ENCODE data around the gene RTL10.

RTL10 gene, protein sequence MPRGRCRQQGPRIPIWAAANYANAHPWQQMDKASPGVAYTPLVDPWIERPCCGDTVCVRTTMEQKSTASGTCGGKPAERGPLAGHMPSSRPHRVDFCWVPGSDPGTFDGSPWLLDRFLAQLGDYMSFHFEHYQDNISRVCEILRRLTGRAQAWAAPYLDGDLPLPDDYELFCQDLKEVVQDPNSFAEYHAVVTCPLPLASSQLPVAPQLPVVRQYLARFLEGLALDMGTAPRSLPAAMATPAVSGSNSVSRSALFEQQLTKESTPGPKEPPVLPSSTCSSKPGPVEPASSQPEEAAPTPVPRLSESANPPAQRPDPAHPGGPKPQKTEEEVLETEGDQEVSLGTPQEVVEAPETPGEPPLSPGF

DNA sequence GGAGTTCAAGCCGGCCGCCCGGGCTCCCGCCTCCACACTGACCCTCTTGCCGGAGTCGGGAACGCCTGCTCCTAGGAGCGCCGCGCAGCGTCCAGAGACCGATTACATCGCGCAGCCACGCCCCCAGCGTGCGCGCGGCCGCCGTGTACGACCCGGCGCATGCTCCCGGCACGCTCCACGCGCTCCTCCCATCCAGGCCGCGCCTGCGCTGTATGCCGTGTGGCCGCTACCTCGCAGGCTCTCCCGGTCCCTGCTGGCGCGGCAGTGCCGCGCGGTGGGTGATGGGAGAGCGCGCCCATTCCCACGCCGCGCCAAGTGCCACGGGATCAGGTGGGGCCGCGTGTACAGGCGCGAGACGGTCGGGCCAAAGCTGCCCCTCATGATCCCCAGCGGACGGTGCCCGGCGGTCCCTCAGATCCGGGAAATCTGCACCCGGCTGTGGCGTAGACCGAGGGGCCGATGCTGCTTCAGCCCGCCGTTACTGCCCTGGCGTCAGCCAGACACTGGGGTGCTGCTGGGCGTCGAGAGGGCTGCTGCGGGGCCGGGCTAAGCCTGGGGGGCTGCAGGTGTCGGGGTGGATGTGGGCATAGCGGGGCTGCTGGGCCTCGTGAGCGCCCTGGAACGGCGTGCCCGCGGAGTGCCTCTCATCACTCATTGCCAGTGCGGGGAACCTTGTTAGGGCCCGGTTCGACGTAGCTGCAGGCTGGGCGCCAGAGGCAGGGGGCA lies at the start of gene RTL10, which contains the start of gene GNB1L:
Gene RTL10, minus strand, starts transcription at position 97 of the 726 bp plus-strand sequence. CDS start 2,613 bp downstream, outside the sequence.
Gene GNB1L, minus strand, starts transcription at position 97 of the 726 bp plus-strand sequence. CDS start 33,519 bp downstream, outside the sequence.
- DNase-seq (ENCODE audit: low read depth, low spot score) = peak; percentile 87

DNA sequence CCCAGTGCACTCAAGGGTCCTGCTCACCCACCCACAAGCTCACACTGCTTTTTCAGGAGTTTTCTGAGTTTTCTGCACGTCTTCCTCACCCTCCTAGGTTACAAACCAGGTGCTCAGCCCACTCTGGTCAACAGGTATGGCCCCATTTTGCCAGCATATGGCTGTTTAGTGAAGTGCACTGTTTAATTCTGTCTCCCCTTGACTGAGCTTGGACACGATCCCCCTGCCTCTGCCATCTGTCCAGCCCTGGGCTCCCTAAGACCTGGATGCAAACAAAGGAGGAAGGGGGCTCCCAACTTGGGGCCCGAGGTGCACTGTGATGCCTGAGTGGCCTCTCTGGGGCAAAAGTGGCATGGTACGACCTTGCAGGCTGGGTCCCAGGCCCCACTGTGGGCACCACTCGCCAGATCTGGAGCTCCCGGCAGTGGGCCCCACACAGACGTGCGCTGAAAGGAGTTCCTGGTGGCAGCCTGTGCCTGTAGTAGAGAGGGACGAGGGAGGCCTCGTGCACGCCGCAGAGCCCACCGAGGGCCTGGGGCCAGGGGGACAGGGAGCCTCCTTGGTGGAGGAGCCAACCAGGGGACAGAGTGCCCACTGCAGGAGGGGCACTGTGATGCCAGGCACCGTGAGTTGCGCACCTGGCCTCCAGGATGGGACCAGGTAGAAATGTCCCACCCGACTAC lies 49.6 kb upstream of the RTL10 start:
- DNase-seq (ENCODE audit: low read depth, low spot score) = no peak

DNA sequence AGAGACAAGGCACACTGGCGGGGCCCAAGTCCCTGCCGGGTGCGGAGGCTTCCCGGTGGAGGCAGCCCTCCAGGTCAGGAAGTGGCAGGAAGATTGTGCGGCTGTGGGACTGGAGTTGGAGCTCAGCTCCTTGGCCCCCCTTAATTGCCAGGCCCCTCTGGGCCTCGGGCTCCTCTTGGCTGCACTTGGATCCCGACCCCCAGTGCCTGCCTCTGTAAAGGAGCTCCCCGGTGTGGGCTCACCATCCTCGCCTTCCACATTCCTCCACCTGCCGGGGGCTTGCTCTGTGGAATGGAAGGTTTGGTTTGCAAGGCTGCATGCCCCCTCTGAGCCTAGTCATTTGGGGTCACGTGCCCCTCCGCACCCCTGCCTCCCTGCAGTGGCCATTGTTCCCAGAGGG lies 48.8 kb upstream of the RTL10 start:
- no peak for DNase-seq (ENCODE audit: low read depth, low spot score)

DNA sequence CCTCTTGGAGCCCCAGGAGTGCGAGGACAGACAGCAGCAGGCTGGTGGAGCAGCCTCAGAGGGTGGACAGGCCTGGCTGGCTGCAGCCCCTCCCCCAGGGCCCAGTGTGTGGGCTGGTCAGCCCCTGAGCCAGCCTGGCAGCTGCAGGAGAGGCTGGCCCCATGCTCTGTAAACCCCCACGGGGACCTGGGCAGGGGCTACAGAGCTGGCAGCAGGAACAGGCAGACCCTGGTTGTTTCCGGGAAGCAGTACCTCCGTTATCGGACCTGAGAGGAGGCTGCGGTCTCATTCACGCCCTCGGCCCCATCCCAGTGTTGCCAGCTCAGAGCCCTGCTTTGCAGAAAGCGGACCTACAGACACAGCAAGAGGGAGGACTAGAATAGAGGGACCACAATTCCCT lies 48.4 kb upstream of the RTL10 start:
- no peak for DNase-seq (ENCODE audit: low read depth, low spot score)

DNA sequence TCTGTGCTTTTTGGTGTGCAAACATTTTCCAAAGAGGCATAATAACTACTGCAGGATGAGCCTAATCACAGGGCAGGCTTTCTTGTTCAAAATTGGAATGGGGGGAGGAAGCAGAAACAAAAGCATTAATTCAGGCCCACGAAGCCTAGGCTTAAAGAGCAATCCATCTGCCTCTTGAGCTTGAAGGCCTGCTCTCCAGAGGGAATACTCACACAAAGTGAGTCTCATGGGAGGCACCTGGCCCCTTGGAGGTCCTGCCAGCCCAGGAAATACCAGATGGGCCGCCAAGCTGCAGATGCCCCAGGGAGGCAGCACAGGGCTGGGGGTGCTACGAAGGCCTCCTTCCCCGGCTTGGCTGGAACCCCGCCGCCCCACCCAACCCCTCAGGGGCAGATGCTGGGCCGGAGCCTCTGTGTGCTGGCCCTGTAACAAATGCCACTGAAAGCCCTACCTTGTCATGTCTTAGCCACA lies 47.6 kb upstream of the RTL10 start:
- DNase-seq (ENCODE audit: low read depth, low spot score) = no peak

DNA sequence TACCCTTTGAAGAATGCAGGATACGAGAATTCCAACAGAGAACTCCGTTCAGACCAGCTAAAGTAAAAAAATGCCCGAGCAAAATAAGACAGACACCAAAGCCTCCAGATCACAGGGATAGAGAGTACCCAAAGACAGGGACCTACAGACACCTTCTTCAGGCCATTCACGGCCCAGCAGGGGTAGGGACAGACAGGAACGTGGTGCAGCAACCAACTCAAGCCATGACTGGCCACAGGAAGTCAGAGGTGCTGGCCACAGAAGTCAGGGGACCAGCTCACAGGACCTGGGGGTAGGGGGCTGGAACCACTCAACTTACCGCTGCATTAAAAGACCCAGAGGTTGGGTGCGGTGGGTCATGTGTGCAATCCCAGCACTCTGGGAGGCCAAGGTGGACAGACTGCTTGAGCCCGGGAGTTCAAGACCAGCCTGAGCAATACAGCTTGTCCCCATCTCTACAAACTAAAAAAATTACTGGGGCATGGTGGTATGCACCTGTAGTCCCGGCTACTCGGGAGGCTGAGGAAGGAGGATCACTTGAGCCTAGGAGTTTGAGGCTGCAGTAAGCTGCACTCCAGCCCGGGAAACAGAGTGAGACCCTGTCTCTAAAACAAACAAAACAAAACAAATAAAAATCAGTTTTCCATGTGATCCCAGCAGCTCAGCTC lies 47.0 kb upstream of the RTL10 start:
- no peak for DNase-seq (ENCODE audit: low read depth, low spot score)

DNA sequence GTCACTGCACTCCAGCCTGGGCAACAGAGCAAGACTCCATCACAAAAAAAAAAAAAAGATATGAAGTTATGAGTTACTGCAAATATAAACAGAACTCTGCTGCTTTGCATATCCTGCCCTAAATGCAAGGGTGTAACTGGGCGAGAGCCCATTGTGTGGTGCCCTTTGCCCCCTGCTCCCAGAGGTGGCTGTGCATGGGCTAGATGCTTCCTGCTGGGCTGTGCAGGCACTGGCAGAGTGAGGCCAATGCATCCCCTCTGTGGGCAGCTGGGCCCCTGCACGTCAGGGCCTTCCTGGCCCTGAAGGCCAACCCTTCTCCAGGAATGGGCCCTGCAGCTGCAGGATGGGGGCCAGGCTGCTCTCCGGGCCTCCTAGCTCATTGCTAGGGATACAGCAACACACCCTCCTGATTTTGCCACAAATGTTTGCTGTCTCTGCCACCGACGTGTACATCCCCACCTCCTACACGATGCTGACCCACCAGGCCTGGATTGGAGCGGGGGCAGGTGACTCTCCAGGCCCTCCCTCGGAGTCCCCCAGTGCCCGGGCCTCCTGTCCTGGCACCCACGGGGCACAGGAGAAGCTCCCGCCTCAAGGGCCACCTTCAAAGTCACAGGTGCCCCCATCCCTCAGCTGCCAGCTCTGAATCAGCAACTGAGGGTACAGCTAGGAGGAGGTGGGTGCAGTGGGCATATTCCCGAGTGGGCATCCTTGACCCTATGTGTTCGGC lies 46.2 kb upstream of the RTL10 start:
- no peak for DNase-seq (ENCODE audit: low read depth, low spot score)

DNA sequence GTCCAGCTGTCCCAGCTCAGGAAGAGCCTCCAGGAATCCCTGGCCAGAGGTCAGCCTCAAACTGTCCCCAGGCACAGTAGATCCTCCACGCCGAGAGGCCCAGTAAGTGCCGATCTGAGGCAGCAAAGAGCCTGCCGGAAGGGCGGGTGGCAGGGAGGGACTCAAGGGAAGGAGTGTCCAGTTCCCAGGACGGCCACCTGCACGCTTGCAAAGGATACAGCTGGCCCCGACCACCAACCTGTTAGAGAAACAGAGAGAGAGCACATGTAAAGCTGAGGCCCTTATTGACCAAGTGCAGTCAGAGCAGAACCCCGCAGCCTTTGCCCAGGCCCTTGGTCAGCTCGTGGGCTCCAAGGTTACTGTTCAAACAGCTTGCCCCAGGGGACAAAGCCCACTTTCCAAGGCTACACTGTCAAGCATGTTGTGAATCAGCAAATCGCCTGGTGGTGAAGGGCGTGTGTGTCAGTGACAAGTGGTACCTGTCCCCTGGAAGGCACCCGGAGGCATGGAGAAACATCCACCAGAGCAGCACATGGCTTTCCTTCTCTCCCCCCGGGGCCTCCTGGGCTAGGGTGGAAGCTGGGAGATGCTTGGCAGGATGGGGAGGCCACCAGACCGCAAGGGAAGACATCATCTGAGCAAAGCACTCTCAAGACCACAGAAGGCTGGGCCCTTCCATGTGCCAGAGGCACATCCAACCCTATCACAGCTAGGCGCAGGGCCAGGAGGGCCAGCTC lies 44.3 kb upstream of the RTL10 start:
- no peak for DNase-seq (ENCODE audit: low read depth, low spot score)

DNA sequence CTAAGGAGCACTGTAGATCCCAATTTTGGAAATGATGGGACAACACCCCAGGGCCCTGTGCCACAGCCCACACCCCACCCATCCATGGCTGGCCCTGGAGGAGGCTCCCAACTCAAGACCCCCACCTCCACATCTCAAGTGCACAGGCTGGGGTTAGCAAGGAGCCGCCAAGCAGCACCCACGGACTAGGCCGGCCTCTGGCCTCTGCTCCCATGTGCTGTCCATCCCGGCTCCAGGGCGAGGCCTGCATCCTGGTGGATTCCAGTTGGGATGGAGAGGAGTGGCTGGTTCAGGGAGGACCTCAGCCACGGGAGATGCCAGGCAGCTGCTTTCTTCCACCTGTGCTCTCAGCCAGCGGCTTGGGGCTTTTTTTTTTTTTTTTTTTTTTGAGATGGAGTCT lies 43.5 kb upstream of the RTL10 start:
- no peak for DNase-seq (ENCODE audit: low read depth, low spot score)

DNA sequence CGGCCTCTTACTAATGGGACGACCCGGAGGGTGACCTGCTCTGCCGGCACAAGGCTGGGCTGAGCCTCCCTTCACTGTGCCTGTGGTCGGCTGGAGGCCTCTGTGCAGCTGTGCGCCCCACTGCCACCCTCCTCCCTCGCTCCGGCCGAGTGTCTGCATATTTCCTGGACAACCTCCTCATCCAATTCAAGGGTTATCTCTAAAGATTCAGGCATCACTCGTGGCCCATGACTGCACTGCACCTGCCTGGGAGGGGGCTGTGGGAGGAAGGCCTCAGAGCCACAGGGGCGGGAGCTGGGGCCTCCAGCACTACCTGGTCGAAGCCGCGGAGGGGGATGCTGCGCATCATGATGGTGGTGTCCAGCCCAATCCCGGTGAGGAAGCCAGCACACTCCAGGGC lies 43.1 kb upstream of the RTL10 start:
- DNase-seq (ENCODE audit: low read depth, low spot score) = no peak

DNA sequence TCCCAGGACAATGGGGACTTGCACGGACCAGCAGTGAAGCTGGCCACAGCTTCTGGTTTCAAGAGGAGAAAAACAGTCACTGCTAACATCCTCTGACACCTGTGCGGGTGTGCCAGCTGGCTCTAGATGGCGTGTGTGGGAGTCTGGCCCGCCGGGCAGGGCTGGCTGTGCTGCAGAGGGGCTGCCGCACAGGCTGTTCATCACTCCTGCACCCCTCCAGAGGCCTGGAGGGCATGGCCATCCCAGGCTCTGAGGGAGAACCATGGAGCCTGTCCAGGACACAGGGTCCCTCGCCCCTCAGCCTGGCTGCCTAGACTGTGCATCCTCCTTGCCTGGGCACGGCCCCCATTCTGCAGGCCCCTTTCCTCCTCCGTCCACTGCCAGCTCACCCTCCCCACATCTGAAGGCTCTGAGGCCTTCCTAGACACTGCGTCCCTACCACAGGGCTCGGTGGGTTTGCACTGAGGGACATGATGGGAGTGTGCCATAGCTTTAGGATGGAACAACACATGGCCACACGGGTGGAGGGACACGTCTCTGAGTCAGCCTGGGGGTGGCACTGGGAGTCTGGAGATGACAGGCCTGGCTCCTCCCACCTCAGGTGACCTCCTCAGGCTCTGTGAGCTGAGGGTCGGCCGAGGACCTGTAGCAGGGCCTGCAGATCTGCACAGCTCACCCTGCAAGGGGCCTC lies 42.1 kb upstream of the RTL10 start:
- no peak for DNase-seq (ENCODE audit: low read depth, low spot score)

DNA sequence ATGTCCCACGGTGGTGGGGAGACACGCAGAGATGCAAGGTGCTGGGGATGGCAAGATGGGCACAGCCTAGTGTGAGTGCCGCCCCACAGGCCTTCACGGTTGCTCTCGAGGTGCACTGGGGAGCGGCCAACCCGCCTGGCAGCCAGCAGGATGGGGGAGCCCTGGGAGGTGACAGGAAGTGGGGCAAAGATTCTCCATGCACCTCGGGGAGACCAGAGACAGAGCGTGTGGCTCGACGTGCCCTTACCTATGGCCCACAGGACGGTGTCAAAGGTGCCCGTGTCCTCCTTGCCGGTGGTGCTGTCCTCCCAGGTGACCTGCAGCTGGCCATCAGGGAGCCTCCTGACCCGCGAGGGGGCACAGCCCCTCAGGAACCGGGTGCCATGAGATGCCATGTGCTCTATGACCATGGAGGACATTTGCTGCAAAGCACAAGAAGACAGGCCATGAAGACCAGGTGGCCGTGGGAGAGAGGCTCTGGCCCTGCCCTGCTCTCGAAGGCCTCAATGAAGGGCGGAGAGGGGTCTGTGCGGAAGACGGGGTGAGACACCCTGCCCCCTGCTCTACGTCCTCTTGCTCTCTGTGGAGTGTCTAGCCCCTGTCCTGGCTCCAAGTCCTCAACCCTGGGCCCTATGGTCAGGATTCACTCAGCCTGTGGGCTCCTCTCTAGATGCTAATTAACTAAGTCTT lies 40.6 kb upstream of the RTL10 start:
- DNase-seq (ENCODE audit: low read depth, low spot score) = no peak

DNA sequence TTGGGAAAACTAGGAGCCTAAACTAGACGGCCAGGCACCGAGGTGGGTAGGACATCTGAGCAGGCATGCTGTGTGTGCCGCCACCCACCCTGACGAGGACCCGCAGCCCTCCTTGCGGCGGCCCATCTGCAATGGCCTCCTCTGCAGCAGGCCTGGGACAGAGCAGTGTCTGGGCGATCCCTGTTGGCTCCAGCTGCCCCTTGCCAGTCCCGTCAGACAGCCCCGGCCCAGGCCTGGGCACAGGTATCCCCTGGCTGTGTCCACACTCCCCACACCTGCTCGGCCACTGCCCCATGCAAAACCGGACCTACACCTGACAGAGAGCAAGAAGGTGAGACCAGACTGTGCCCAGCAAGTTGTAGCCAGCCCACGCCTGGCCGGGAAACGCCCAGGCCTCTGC lies 38.7 kb upstream of the RTL10 start:
- no peak for DNase-seq (ENCODE audit: low read depth, low spot score)

DNA sequence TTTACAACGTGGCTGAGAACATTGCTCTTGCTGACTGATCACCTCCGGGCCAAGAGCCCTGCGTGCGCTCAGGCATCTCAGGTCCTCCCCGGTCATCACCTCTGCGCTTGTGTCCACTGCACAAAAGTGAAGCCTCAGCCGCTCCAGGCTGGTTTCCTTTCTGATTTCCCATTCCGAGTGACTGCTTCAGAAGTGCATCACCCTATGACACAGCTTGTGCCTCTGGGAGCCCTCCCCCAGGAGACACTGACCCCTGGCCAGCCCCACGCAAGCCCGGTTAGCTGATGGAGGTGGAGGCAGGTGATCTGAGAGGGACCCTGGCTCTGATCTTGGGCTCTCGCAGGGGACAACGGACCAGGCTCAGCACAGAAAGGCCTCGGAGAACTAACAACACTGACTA lies 38.3 kb upstream of the RTL10 start:
- DNase-seq (ENCODE audit: low read depth, low spot score) = no peak

DNA sequence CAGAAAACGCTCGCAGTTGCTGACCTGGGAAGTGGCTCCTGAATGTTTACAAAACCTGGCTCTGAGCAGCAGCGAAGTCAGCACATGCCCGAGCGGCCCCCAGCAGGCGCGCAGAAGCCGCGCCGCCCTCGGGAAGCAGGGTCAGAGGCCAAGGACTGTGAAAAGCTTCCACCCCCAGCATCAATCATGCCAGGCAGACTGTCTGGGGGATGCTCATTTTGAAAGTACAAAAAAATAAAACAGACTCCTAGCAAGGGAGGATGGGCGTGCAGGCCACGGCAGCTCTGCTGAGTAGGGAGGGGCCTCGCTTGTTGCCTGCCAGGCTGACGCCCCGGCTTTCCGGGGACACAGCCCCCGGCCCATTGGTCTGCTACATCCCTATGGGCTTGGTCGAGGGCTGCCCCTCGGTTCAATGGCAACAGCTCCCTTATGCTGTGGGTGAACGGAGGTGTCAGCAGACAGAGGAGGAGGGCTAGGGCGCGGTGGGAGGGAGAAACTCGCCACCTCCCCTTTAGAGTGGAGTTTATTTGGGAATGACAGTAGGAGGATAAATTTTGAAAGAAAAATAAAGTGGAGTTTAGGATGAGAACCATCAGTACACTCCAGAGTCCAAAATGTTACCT lies 37.7 kb upstream of the RTL10 start:
- DNase-seq (ENCODE audit: low read depth, low spot score) = peak; percentile 28

DNA sequence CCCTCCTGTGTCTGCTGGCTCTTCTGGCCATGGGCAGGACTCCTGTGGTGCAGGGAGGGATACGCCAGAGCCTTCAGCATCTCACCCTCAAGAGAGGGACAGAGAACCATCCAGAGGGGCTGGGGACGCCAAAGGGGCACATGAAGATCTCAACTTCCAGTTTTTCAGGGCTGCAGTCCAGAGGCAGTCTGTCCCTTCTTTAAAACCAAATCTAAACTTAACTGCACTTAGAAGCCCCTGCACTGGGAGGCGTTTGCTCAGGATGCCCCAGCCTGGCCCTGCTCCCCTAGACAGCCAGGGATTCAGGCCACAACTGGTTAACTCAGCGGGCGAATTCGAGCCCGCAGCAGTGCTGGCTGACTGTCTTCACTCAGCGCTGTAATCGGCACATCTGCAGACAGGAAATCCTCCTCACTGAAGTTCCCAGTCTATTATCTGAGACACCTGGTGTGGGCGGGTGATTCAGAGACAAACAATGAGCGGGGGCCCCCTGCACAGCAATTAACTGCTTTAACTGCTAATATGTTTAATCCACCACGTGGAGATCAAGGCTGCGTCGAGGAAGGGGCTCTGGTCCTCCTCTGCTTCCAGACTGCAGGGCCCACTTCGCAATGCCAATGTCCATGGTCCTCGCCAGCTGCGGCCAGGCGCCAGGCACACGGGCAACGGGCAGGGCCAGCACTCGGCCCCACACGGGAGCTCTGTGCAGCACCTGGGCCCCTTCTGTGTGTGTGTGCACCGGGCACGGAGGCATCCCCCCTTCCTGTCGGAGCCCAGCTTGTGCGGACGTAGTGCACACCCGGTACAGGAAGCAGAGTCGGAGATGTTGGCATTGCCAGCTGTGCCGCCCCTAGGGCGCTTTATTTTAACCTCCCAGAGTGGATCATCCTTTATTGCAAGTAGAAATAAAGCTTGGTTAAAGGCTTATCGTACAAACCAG lies 36.9 kb upstream of the RTL10 start:
- DNase-seq (ENCODE audit: low read depth, low spot score) = peak; percentile 74

DNA sequence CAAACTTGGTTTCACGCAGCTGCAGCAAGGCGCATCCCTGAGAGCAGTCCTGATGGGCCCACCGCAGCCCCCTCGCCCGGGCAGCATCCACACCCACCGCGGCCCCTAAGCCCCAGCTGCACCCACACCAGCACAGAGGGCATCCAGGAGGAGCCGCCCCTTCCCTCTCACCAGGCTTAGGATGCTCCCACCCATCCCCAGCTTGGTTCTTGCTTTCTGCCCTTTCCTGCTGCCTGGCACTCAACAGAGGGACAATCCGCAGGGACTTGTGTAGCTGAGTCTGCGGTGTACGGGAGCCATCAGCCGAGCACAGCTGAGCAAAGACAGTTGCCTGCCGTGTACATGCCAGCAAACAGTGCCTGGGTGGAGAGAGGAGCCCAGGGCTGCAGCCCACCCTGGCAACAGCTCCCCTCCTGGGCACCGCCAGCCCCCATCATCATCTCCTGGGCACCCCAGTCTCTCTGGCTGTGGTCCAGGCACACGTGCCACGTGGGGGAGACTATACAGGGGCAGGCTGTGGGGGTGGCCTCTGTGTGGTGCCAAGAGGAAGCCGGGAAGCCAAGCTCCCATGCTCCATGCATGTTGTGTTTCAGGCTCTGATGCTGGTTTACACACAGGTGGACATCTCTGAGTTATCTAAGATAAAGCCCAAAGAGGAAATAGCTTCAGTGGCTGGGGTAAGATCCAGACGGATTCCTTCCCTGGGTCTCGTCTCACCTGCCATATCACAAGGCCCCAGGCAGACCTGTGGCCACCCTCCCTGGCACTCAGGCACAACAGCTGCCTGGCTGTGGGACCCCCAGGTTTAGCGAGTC lies 36.0 kb upstream of the RTL10 start:
- DNase-seq (ENCODE audit: low read depth, low spot score) = no peak

Data from activated CD4-positive, CD25-positive, alpha-beta regulatory T cell treated with anti-CD3 and anti-CD28 coated beads, Interleukin-2, amount 50 U/mL, for 16 hours (primary cell).